Measurements from ENCODE around the gene ZWILCH. TPM values are rescaled to one million over a fixed set of nuclear protein-coding genes. Genes with fewer than 3 reads are reported as not detected.

The ZWILCH gene
- total and polyA plus RNA-seq, 2 experiments from 2014 or later = 51.0 to 64.1 TPM

- no peak for TF ChIP-seq ZNF462 (CRISPR knock-in tag; IDR thresholded peaks at IDR 0.05)
These were observed 69.4 kb downstream of the ZWILCH start (continued) for GRCh38 chr15:66574596-66574950.

- no peaks in the 10 kb centered on the region for H3K36me3 Mint-ChIP-seq (ENCODE audit: low read depth)
- no peak for TF ChIP-seq CREB1 (CRISPR knock-in tag; IDR thresholded peaks at IDR 0.05; ENCODE audit: low read depth)
- no peak for TF ChIP-seq EZH2phosphoT487 (IDR thresholded peaks at IDR 0.05; ENCODE audit: unreplicated experiment)
- TF ChIP-seq CTCF (conservative IDR thresholded peaks at IDR 0.05; ENCODE audit: low read depth in 2 of 2) = no peak
- no peak for TF ChIP-seq POLR2AphosphoS5 (IDR thresholded peaks at IDR 0.05; ENCODE audit: low read depth)
- no peak for TF ChIP-seq ETS1 (IDR thresholded peaks at IDR 0.05)
- no peak for TF ChIP-seq REST (IDR thresholded peaks at IDR 0.05; ENCODE audit: unreplicated experiment)
- no peak for TF ChIP-seq ZNF331 (CRISPR knock-in tag; IDR thresholded peaks at IDR 0.05; ENCODE audit: low read depth)
- no peak for TF ChIP-seq ZNF114 (CRISPR knock-in tag; IDR thresholded peaks at IDR 0.05)
These were observed 73.3 kb downstream of the ZWILCH start for GRCh38 chr15:66578286-66578875.

More at GRCh38 chr15:66578286-66578875, 73.3 kb downstream of the ZWILCH start:
- peaks cover 10% of the 10 kb centered on the region; the same call in 2 of the 3 replicates for H3K4me1 Mint-ChIP-seq
- Histone ChIP-seq H3K9me2 (ENCODE audit: insufficient read depth) (no peaks in the 10 kb centered on the region), H2AFZ (no peak overlapping the region), H3K36me3 (ENCODE audit: insufficient read depth) (no peaks in the 10 kb centered on the region), H3F3A (replicated peaks; ENCODE audit: low read depth) (no peaks in the 10 kb centered on the region), H3K4me3 (no peak overlapping the region), H3K4me1 (ENCODE audit: insufficient read depth) (no peaks in the 10 kb centered on the region), H3K27ac (ENCODE audit: low read depth) (no peak overlapping the region), H4K20me1 (replicated peaks; ENCODE audit: insufficient read depth) (no peaks in the 10 kb centered on the region), H3K4me2 (no peak overlapping the region), H3K79me2 (replicated peaks; ENCODE audit: insufficient read depth) (no peaks in the 10 kb centered on the region), H3K27me3 (ENCODE audit: insufficient read depth) (no peaks in the 10 kb centered on the region)
- no peak overlapping the region for H3K27ac Mint-ChIP-seq
- no peaks in the 10 kb centered on the region for H3K9me3 Mint-ChIP-seq
- H3K4me3 Mint-ChIP-seq = no peak overlapping the region
- DNase-seq (ENCODE audit: low spot score) (no peak), ATAC-seq (no peak)
- peaks cover 3% of the 10 kb centered on the region for H3K27me3 Mint-ChIP-seq (ENCODE audit: insufficient read depth, low read depth, poor library complexity)

All from GM23338 (cell line).